WTC11 (cell line): Measurements from ENCODE around the gene EEF2K. TPM values are rescaled to one million over a fixed set of nuclear protein-coding genes. Genes with fewer than 3 reads are reported as not detected.

Experiments used
- ATAC-seq: fragments of 200-7000 bp; cut with Tn5 transposase; 2 replicates; pipeline ENCODE4 v1.10.0; 2021; ENCODE audit warnings: mild to moderate bottlenecking, moderate library complexity
- CTCF ChIA-PET: fragments of 300-600 bp; sonication (Branson Sonifier 250); formaldehyde crosslinking; loops from one replicate; lab custom pipeline; 2021; ENCODE audit warnings: antibody characterized with exemption; lab: Charles Lee
- POLR2A ChIA-PET: fragments of 350-600 bp; sonication (Branson Sonifier 250); formaldehyde crosslinking; loops from one replicate; lab custom pipeline; 2021; ENCODE audit warnings: antibody characterized with exemption; lab: Charles Lee
- DNase-seq: peaks from one replicate; pipeline ENCODE4 v3.0.0; 2021; ENCODE audit warnings: low spot score
- H3K27ac Mint-ChIP-seq: 2 replicates; pipeline ENCODE4 v1.8.0; 2021; ENCODE audit warnings: mixed read lengths
- H3K27me3 Mint-ChIP-seq: 2 replicates; pipeline ENCODE4 v1.8.0; 2021; ENCODE audit warnings: low read depth, mild to moderate bottlenecking, moderate library complexity, mixed read lengths
- H3K36me3 Mint-ChIP-seq: 2 replicates; pipeline ENCODE4 v1.8.0; 2021; ENCODE audit warnings: mixed read lengths
- H3K4me1 Mint-ChIP-seq: 2 replicates; pipeline ENCODE4 v1.8.0; 2022; ENCODE audit warnings: mixed read lengths
- H3K4me3 Mint-ChIP-seq: 2 replicates; pipeline ENCODE4 v1.8.0; 2021; ENCODE audit warnings: mild to moderate bottlenecking, moderate library complexity, mixed read lengths
- H3K9me3 Mint-ChIP-seq: 2 replicates; pipeline ENCODE4 v1.8.0; 2021; ENCODE audit warnings: mixed read lengths
- AFF4 ChIP-seq: sonication (generic); formaldehyde crosslinking; IDR thresholded peaks from 2 replicates; pipeline ENCODE4 v1.8.1; 2023; ENCODE audit warnings: mild to moderate bottlenecking, missing genetic modification reagents, borderline replicate concordance
- ARID4B ChIP-seq: sonication (generic); formaldehyde crosslinking; IDR thresholded peaks from 2 replicates; pipeline ENCODE4 v1.8.0; 2023; ENCODE audit warnings: missing genetic modification reagents, mild to moderate bottlenecking, borderline replicate concordance
- E2F4 ChIP-seq: sonication (generic); formaldehyde crosslinking; IDR thresholded peaks from 2 replicates; pipeline ENCODE4 v1.8.1; 2022; ENCODE audit warnings: low read depth, mild to moderate bottlenecking, moderate library complexity, missing genetic modification reagents, borderline replicate concordance
- ESRRA ChIP-seq: sonication (generic); formaldehyde crosslinking; IDR thresholded peaks from 2 replicates; pipeline ENCODE4 v1.8.1; 2022; ENCODE audit warnings: mild to moderate bottlenecking, missing genetic modification reagents, borderline replicate concordance
- FOXP4 ChIP-seq: sonication (generic); formaldehyde crosslinking; IDR thresholded peaks from 2 replicates; pipeline ENCODE4 v1.8.0; 2022; ENCODE audit warnings: mild to moderate bottlenecking, missing genetic modification reagents
- GABPB1 ChIP-seq: sonication (generic); formaldehyde crosslinking; IDR thresholded peaks from 2 replicates; pipeline ENCODE4 v1.8.1; 2023; ENCODE audit warnings: mild to moderate bottlenecking, missing genetic modification reagents
- JUN ChIP-seq: sonication (generic); formaldehyde crosslinking; IDR thresholded peaks from 2 replicates; pipeline ENCODE4 v1.8.0; 2023; ENCODE audit warnings: mild to moderate bottlenecking, missing genetic modification reagents
- MAX ChIP-seq: sonication (generic); formaldehyde crosslinking; IDR thresholded peaks from 2 replicates; pipeline ENCODE4 v1.8.0; 2022; ENCODE audit warnings: mild to moderate bottlenecking, missing genetic modification reagents
- MLX ChIP-seq: sonication (generic); formaldehyde crosslinking; IDR thresholded peaks from 2 replicates; pipeline ENCODE4 v1.8.1; 2023; ENCODE audit warnings: mild to moderate bottlenecking, missing genetic modification reagents, moderate library complexity
- NFATC4 ChIP-seq: fragments of 250-450 bp; sonication (Bioruptor Pico); IDR thresholded peaks from 2 replicates; pipeline ENCODE4 v1.9.0; 2021; ENCODE audit warnings: mild to moderate bottlenecking
- NFE2L1 ChIP-seq: sonication (generic); formaldehyde crosslinking; IDR thresholded peaks from 2 replicates; pipeline ENCODE4 v1.8.1; 2023; ENCODE audit warnings: missing genetic modification reagents
- PRRX2 ChIP-seq: fragments of 250-450 bp; sonication (Bioruptor Pico); IDR thresholded peaks from 2 replicates; pipeline ENCODE4 v1.8.0; 2021; ENCODE audit warnings: mild to moderate bottlenecking
- RELA ChIP-seq: sonication (generic); formaldehyde crosslinking; IDR thresholded peaks from 2 replicates; pipeline ENCODE4 v1.8.1; 2022; ENCODE audit warnings: missing genetic modification reagents, mild to moderate bottlenecking, borderline replicate concordance
- SMAD3 ChIP-seq: sonication (generic); formaldehyde crosslinking; IDR thresholded peaks from 2 replicates; pipeline ENCODE4 v1.8.0; 2022; ENCODE audit warnings: missing genetic modification reagents, mild to moderate bottlenecking, borderline replicate concordance
- ZMAT4 ChIP-seq: fragments of 250-450 bp; sonication (Bioruptor Pico); IDR thresholded peaks from 2 replicates; pipeline ENCODE4 v1.9.0; 2021; ENCODE audit warnings: mild to moderate bottlenecking
- ZNF263 ChIP-seq: sonication (generic); formaldehyde crosslinking; IDR thresholded peaks from 2 replicates; pipeline ENCODE4 v1.8.1; 2022; ENCODE audit warnings: low read depth, mild to moderate bottlenecking, moderate library complexity, missing genetic modification reagents
- ZNF416 ChIP-seq: fragments of 250-450 bp; sonication (Bioruptor Pico); IDR thresholded peaks from 2 replicates; pipeline ENCODE4 v1.9.0; 2021; ENCODE audit warnings: mild to moderate bottlenecking, inconsistent platforms
- ZNF425 ChIP-seq: fragments of 250-450 bp; sonication (Bioruptor Pico); conservative IDR thresholded peaks from 2 replicates; pipeline ENCODE4 v1.9.0; 2021; ENCODE audit warnings: mild to moderate bottlenecking
- ZNF512 ChIP-seq: sonication (generic); formaldehyde crosslinking; IDR thresholded peaks from 2 replicates; pipeline ENCODE4 v1.8.1; 2022; ENCODE audit warnings: missing genetic modification reagents, borderline replicate concordance
- ZNF671 ChIP-seq: fragments of 250-450 bp; sonication (Bioruptor Pico); IDR thresholded peaks from 2 replicates; pipeline ENCODE4 v1.8.0; 2021; ENCODE audit warnings: mild to moderate bottlenecking
- total RNA-seq: library from RNA; stranded (reverse); gene quantifications from 3 replicates; pipeline ENCODE4 v1.2.3, GENCODE V29; 2021

The EEF2K gene
- total RNA-seq, 1 experiment from 2014 or later, result 26.7 TPM

- no peak for TF ChIP-seq ZNF671
Measured at GRCh38 chr16:22284637-22285036, 78.6 kb downstream of the EEF2K start (continued).

GRCh38 chr16:22285080-22285479 is 79.0 kb downstream of the EEF2K start:
- H3K4me1 Mint-ChIP-seq, result peaks cover 9% of the 10 kb centered on the region
- ChIA-PET POLR2A (no interaction called here), CTCF (interaction anchor here (0.7 to 1.5 kb wide), 2 partner anchors 15 to 80 kb away, joined by 3 read pairs; no protein-coding TSS in a partner anchor)
- peaks cover 39% of the 10 kb centered on the region for H3K36me3 Mint-ChIP-seq
- ATAC-seq (no peak), DNase-seq (no peak)
- peaks cover 7% of the 10 kb centered on the region for H3K9me3 Mint-ChIP-seq
- no peaks in the 10 kb centered on the region for H3K27me3 Mint-ChIP-seq
- H3K27ac Mint-ChIP-seq, result no peak overlapping the region
- H3K4me3 Mint-ChIP-seq, result no peak overlapping the region
- TF ChIP-seq GABPB1 (CRISPR knock-in tag), result no peak
- TF ChIP-seq JUN (CRISPR knock-in tag), result no peak
- no peak for TF ChIP-seq SMAD3 (CRISPR knock-in tag)
- no peak for TF ChIP-seq FOXP4 (CRISPR knock-in tag)
- TF ChIP-seq NFE2L1, result no peak
- no peak for TF ChIP-seq ZNF263
- TF ChIP-seq ARID4B, result no peak
- no peak for TF ChIP-seq E2F4 (CRISPR knock-in tag)
- no peak for TF ChIP-seq AFF4 (CRISPR knock-in tag)
- no peak for TF ChIP-seq PRRX2 (CRISPR knock-in tag)
- TF ChIP-seq ZNF416 (CRISPR knock-in tag), result no peak
- TF ChIP-seq MLX (CRISPR knock-in tag), result no peak
- TF ChIP-seq ZNF425 (CRISPR knock-in tag), result no peak
- no peak for TF ChIP-seq RELA (CRISPR knock-in tag)
- no peak for TF ChIP-seq NFATC4 (CRISPR knock-in tag)
- TF ChIP-seq ZMAT4 (CRISPR knock-in tag), result no peak
- no peak for TF ChIP-seq ZNF512 (CRISPR knock-in tag)
- TF ChIP-seq ESRRA (CRISPR knock-in tag), result no peak
- no peak for TF ChIP-seq MAX (CRISPR knock-in tag)
